ENCODE data around the gene STXBP1. TPM values are rescaled to one million over a fixed set of nuclear protein-coding genes. Genes with fewer than 3 reads are reported as not detected.

The STXBP1 gene
- 79.8 and 92.5 TPM in 2 replicates for polyA plus RNA-seq (2013)

DNA sequence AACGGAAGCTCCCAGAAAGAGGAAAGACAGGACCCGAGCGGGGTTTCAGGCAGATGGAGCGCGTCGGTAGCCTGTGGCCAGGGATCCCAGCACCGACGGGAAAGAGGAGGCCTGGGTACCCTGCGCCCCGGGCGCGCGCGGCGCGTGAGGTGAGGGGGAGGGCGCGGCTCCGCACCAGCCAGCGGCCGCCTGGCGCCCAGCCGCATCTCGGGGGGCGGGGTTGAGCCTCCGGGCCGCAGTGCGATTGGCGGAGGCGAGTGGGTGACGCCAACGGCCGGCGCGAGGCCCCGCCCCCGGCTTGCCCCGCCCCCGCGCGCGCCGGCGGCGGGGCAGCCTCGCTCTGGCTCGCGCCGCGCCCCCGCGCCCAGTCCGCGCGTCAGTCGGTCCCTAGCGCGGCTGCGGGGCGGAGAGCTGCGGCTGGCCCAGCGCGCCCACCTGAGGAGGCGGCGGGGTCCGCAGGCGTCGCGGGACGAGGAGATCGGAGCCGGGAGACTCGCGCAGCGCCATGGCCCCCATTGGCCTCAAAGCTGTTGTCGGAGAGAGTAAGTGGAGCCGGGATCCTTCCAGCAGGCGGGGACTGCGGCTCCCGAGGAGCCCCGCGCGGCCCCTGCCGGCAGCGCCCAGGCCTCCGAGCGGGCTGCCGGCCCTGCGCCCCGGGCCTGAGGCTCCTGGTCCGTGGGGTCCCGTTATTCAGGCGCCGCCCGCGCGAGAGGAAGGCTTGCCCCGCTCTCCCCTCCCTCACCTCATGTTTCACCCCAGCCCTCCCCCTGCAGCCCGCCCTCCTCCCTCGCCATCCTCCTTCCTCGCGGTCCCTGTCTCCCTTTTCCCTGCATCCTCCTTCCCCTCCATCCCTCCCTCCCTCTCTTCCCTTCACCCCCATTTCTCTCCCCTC lies at the start of gene STXBP1:
STXBP1 (plus strand) TSS at position 379 of the 892 bp plus-strand sequence; CDS start at position 506, 127 bp downstream.
- Histone ChIP-seq H3K4ac (ENCODE audit: low read depth, low read length) (peak within 1 kb of the TSS; percentile 51), H3K27me3 (ENCODE audit: insufficient read depth, low read length) (no peaks in the 10 kb centered on the region), H3K14ac (ENCODE audit: low read length) (peak within 1 kb of the TSS; percentile 92), H3K9ac (ENCODE audit: low read length) (peak within 1 kb of the TSS; percentile 73), H3K27ac (ENCODE audit: low read depth, low read length) (peak within 1 kb of the TSS; percentile 47), H3K18ac (ENCODE audit: low read length) (peak within 1 kb of the TSS; percentile 99), H3K79me1 (ENCODE audit: low read length) (peaks cover 9% of the 10 kb centered on the region), H3K4me1 (ENCODE audit: control insufficient read depth in 1 of 2, insufficient read depth in 2 of 2, low read length in 2 of 2) (peaks cover 9 to 13% of the 10 kb centered on the region in 2 experiments), H2BK5ac (ENCODE audit: low read depth, low read length, poor library complexity) (peak within 1 kb of the TSS; percentile 69), H3K36me3 (ENCODE audit: control insufficient read depth in 1 of 2, insufficient read depth in 2 of 2, low read length in 2 of 2) (no peaks in the 10 kb centered on the region), H3K4me3 (ENCODE audit: low read depth, low read length) (peak within 1 kb of the TSS; percentile 91), H3K4me2 (ENCODE audit: low read length) (peak within 1 kb of the TSS; percentile 84), H3K23ac (ENCODE audit: low read length) (no peak within 1 kb of the TSS), H3K79me2 (ENCODE audit: control insufficient read depth, insufficient read depth, low read length, poor library complexity) (peaks cover 4% of the 10 kb centered on the region), H2AK5ac (ENCODE audit: low read length) (no peak within 1 kb of the TSS), H2AFZ (ENCODE audit: insufficient read depth, low read length, poor library complexity) (peak within 1 kb of the TSS; percentile 97), H4K12ac (ENCODE audit: low read depth, low read length) (peak within 1 kb of the TSS; percentile 91), H3K9me3 (ENCODE audit: insufficient read depth, low read depth, low read length) (no peaks in the 10 kb centered on the region), H4K8ac (ENCODE audit: low read depth, low read length) (peak within 1 kb of the TSS; percentile 94), H2BK12ac (ENCODE audit: low read length) (peak within 1 kb of the TSS; percentile 78), H4K91ac (ENCODE audit: low read depth, low read length) (peak within 1 kb of the TSS; percentile 76), H2BK120ac (ENCODE audit: insufficient read depth, low read length, poor library complexity) (peak within 1 kb of the TSS; percentile 87)
- peak; percentile 81 to 91 for DNase-seq
- WGBS (ENCODE audit: extremely low coverage, insufficient coverage, insufficient read length): no CpG with 5 or more reads among the region's 102 CpGs

DNA sequence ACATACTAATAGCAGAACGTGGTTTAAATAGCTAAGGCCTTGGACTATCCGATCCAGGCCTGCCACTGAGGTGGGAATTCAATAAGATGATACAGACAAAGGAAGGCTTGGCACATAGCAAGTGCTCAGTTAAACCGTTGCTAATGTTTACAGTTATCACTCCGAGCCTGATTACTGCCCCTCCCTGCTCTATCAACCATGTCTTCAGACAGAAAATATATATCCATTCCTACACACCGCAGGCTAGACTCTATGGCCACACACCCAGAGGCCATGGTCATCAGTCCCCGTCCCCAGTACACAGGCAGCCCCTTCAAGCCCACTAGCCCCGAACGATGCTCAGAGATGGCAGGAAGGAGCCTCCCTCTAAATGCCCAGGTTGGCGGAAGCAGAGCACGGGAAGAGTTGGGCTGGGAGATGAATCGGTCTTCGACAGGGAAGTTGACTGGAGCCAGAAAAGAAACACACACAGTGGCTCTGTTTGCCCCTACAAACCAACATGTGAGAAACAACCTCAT lies 49.7 kb upstream of the STXBP1 start:
- Histone ChIP-seq H2AK5ac (ENCODE audit: low read length) (peak overlapping the region; percentile 75), H3K4ac (ENCODE audit: low read depth, low read length) (peak overlapping the region; percentile 29), H3K9ac (ENCODE audit: low read length) (no peak overlapping the region), H3K79me1 (ENCODE audit: low read length) (peaks cover 61% of the 10 kb centered on the region), H4K8ac (ENCODE audit: low read depth, low read length) (peak overlapping the region; percentile 39), H3K36me3 (ENCODE audit: control insufficient read depth in 1 of 2, insufficient read depth in 2 of 2, low read length in 2 of 2) (peaks cover 32 to 33% of the 10 kb centered on the region in 2 experiments), H3K9me3 (ENCODE audit: insufficient read depth, low read depth, low read length) (no peaks in the 10 kb centered on the region), H3K27ac (ENCODE audit: low read depth, low read length) (peak overlapping the region; percentile 87), H2BK5ac (ENCODE audit: low read depth, low read length, poor library complexity) (peak overlapping the region; percentile 35), H3K79me2 (ENCODE audit: control insufficient read depth, insufficient read depth, low read length, poor library complexity) (peaks cover 47% of the 10 kb centered on the region), H3K27me3 (ENCODE audit: insufficient read depth, low read length) (no peaks in the 10 kb centered on the region), H3K4me1 (ENCODE audit: control insufficient read depth in 1 of 2, insufficient read depth in 2 of 2, low read length in 2 of 2) (peaks cover 63 to 71% of the 10 kb centered on the region in 2 experiments), H3K18ac (ENCODE audit: low read length) (peak overlapping the region; percentile 74), H2AFZ (ENCODE audit: insufficient read depth, low read length, poor library complexity) (no peak overlapping the region), H3K4me2 (ENCODE audit: low read length) (peak overlapping the region; percentile 22), H3K4me3 (ENCODE audit: low read depth, low read length) (no peak overlapping the region), H4K91ac (ENCODE audit: low read depth, low read length) (peak overlapping the region; percentile 58), H2BK120ac (ENCODE audit: insufficient read depth, low read length, poor library complexity) (peak overlapping the region; percentile 65), H3K14ac (ENCODE audit: low read length) (peak overlapping the region; percentile 47), H2BK12ac (ENCODE audit: low read length) (peak overlapping the region; percentile 92), H3K23ac (ENCODE audit: low read length) (no peak overlapping the region), H4K12ac (ENCODE audit: low read depth, low read length) (no peak overlapping the region)
- DNase-seq: no peak
- no CpG with 5 or more reads among the region's 12 CpGs for WGBS (ENCODE audit: extremely low coverage, insufficient coverage, insufficient read length)

DNA sequence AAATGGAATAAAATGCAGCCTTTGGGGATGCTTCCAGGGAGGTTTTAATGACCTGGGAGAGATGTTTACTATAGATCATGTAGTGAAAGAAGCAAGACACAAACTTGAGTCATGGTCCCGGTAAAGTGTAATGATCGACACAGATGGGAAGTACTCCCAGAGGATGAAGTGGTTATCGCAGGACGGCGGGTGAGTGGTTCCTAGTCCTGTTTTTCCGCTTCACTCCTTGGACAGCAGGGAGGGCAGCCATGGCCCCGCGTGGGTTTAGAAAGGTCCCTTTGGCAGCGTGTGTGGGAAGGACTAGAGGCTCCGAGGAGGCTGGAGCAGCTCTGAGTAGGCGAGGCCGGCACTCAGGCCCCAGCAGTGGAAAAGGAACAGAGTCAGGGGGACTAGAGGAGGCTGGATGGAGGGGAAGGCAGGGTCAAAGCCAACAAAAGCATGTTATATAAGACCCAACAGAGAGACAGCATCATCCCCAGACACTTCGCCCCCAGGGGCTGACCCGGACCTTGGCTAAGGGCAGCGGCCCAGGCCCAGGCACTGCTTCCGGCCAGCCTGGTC lies 49.2 kb upstream of the STXBP1 start:
- H2BK120ac ChIP-seq (ENCODE audit: insufficient read depth, low read length, poor library complexity): peak overlapping the region; percentile 40
- H3K23ac ChIP-seq (ENCODE audit: low read length): no peak overlapping the region
- H3K79me1 ChIP-seq (ENCODE audit: low read length): peaks cover 61% of the 10 kb centered on the region
- peak overlapping the region; percentile 54 for H3K18ac ChIP-seq (ENCODE audit: low read length)
- H2AK5ac ChIP-seq (ENCODE audit: low read length): peak overlapping the region; percentile 40
- peak overlapping the region; percentile 87 for H3K27ac ChIP-seq (ENCODE audit: low read depth, low read length)
- peak overlapping the region; percentile 15 for H2BK5ac ChIP-seq (ENCODE audit: low read depth, low read length, poor library complexity)
- DNase-seq: peak; percentile 77 to 81
- H4K8ac ChIP-seq (ENCODE audit: low read depth, low read length): peak overlapping the region; percentile 22
- no peak overlapping the region for H3K9ac ChIP-seq (ENCODE audit: low read length)
- H2AFZ ChIP-seq (ENCODE audit: insufficient read depth, low read length, poor library complexity): peak overlapping the region; percentile 15
- peak overlapping the region; percentile 22 for H3K14ac ChIP-seq (ENCODE audit: low read length)
- H3K4me1 ChIP-seq (ENCODE audit: control insufficient read depth in 1 of 2, insufficient read depth in 2 of 2, low read length in 2 of 2): peaks cover 57 to 65% of the 10 kb centered on the region in 2 experiments
- WGBS (ENCODE audit: extremely low coverage, insufficient coverage, insufficient read length): no CpG with 5 or more reads among the region's 16 CpGs
- H4K12ac ChIP-seq (ENCODE audit: low read depth, low read length): no peak overlapping the region
- H3K4me2 ChIP-seq (ENCODE audit: low read length): peak overlapping the region; percentile 22
- peaks cover 48% of the 10 kb centered on the region for H3K79me2 ChIP-seq (ENCODE audit: control insufficient read depth, insufficient read depth, low read length, poor library complexity)
- peaks cover 30 to 32% of the 10 kb centered on the region in 2 experiments for H3K36me3 ChIP-seq (ENCODE audit: control insufficient read depth in 1 of 2, insufficient read depth in 2 of 2, low read length in 2 of 2)
- no peak overlapping the region for H3K4me3 ChIP-seq (ENCODE audit: low read depth, low read length)
- H4K91ac ChIP-seq (ENCODE audit: low read depth, low read length): peak overlapping the region; percentile 37
- peak overlapping the region; percentile 78 for H3K4ac ChIP-seq (ENCODE audit: low read depth, low read length)
- H2BK12ac ChIP-seq (ENCODE audit: low read length): peak overlapping the region; percentile 4
- no peaks in the 10 kb centered on the region for H3K27me3 ChIP-seq (ENCODE audit: insufficient read depth, low read length)
- H3K9me3 ChIP-seq (ENCODE audit: insufficient read depth, low read depth, low read length): no peaks in the 10 kb centered on the region

DNA sequence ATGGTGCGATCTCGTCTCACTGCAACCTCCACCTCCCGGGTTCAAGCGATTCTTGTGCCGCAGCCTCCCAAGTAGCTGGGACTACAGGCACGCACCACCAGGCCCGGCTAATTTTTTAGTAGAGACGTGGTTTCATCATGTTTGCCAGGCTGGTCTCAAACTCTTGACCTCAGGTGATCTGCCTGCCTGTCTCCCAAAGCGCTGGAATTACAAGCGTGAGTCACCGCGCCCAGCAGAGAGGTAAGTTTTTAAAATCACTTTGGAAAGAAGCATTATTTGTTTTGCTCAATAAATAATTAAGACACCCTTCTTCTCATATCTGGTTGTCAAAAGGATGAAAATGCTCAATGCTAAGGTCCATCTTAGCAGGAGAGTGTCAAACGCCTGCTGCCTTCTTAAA lies 48.5 kb upstream of the STXBP1 start:
- Histone ChIP-seq H4K12ac (ENCODE audit: low read depth, low read length) (no peak overlapping the region), H3K79me1 (ENCODE audit: low read length) (peaks cover 61% of the 10 kb centered on the region), H4K91ac (ENCODE audit: low read depth, low read length) (peak overlapping the region; percentile 37), H3K9me3 (ENCODE audit: insufficient read depth, low read depth, low read length) (no peaks in the 10 kb centered on the region), H3K4ac (ENCODE audit: low read depth, low read length) (no peak overlapping the region), H3K4me2 (ENCODE audit: low read length) (no peak overlapping the region), H3K4me3 (ENCODE audit: low read depth, low read length) (no peak overlapping the region), H2BK120ac (ENCODE audit: insufficient read depth, low read length, poor library complexity) (no peak overlapping the region), H2AFZ (ENCODE audit: insufficient read depth, low read length, poor library complexity) (no peak overlapping the region), H4K8ac (ENCODE audit: low read depth, low read length) (no peak overlapping the region), H2BK5ac (ENCODE audit: low read depth, low read length, poor library complexity) (no peak overlapping the region), H3K14ac (ENCODE audit: low read length) (no peak overlapping the region), H3K27ac (ENCODE audit: low read depth, low read length) (no peak overlapping the region), H3K79me2 (ENCODE audit: control insufficient read depth, insufficient read depth, low read length, poor library complexity) (peaks cover 51% of the 10 kb centered on the region), H3K4me1 (ENCODE audit: control insufficient read depth in 1 of 2, insufficient read depth in 2 of 2, low read length in 2 of 2) (peaks cover 52 to 58% of the 10 kb centered on the region in 2 experiments), H2AK5ac (ENCODE audit: low read length) (no peak overlapping the region), H2BK12ac (ENCODE audit: low read length) (no peak overlapping the region), H3K18ac (ENCODE audit: low read length) (no peak overlapping the region), H3K23ac (ENCODE audit: low read length) (no peak overlapping the region), H3K27me3 (ENCODE audit: insufficient read depth, low read length) (no peaks in the 10 kb centered on the region), H3K9ac (ENCODE audit: low read length) (no peak overlapping the region), H3K36me3 (ENCODE audit: control insufficient read depth in 1 of 2, insufficient read depth in 2 of 2, low read length in 2 of 2) (peaks cover 25 to 32% of the 10 kb centered on the region in 2 experiments)
- peak; percentile 74 to 81 for DNase-seq
- no CpG with 5 or more reads among the region's 13 CpGs for WGBS (ENCODE audit: extremely low coverage, insufficient coverage, insufficient read length)
